IMR-90 (cell line): ENCODE data around the gene GFRA4. TPM values are rescaled to one million over a fixed set of nuclear protein-coding genes. Genes with fewer than 3 reads are reported as not detected.
A peak's percentile ranks its signal among the peaks of the same experiment; 100 is the strongest.

Experiments used
- ATAC-seq: fragments of 200-7000 bp; cut with Tn5 transposase; 2 replicates; pipeline ENCODE4 v1.9.1; 2020; ENCODE audit warnings: low read depth, mild to moderate bottlenecking, moderate library complexity
- BruUV-seq: library from RNA; stranded (reverse); fragments of 400-500 nt; replicated peaks from 2 replicates; lab custom pipeline; 2021; lab: Mats Ljungman, UMichigan
- CTCF ChIA-PET: fragments of 300-600 bp; formaldehyde crosslinking; extraction: SDS; loops from one replicate; lab custom pipeline; 2021; ENCODE audit warnings: antibody characterized with exemption; lab: Yijun Ruan, JAX
- POLR2A ChIA-PET: fragments of 300-600 bp; sonication (Branson Sonifier 250); formaldehyde crosslinking; loops from one replicate; lab custom pipeline; 2022; ENCODE audit warnings: antibody characterized with exemption; ENCODE audit not compliant: unreplicated experiment; lab: Charles Lee
- DNase-seq: peaks from one replicate; pipeline ENCODE4 v3.0.0; 2013
- H2AFZ ChIP-seq: replicated peaks from 2 replicates; pipeline ENCODE3; 2013; ENCODE audit warnings: low read length, mild to moderate bottlenecking; ENCODE audit not compliant: poor library complexity
- H2AK5ac ChIP-seq: 2 replicates; pipeline ENCODE4 v1.6.1; 2013; ENCODE audit warnings: low read depth, low read length, inconsistent platforms
- H2AK9ac ChIP-seq: replicated peaks from 2 replicates; pipeline ENCODE3; 2013; ENCODE audit warnings: mild to moderate bottlenecking, low read depth, low read length, moderate library complexity; ENCODE audit not compliant: poor library complexity
- H2BK120ac ChIP-seq: 2 replicates; pipeline ENCODE4 v1.6.1; 2013; ENCODE audit warnings: low read depth, low read length, inconsistent platforms
- H2BK15ac ChIP-seq: 3 replicates; pipeline ENCODE4 v1.6.1; 2013; ENCODE audit warnings: low read depth, low read length, inconsistent platforms
- H2BK20ac ChIP-seq: 2 replicates; pipeline ENCODE4 v1.6.1; 2013; ENCODE audit warnings: low read depth, mild to moderate bottlenecking, inconsistent platforms, low read length, moderate library complexity
- H2BK5ac ChIP-seq: 2 replicates; pipeline ENCODE4 v1.6.1; 2013; ENCODE audit warnings: mild to moderate bottlenecking, low read depth, low read length, inconsistent platforms; ENCODE audit not compliant: poor library complexity, severe bottlenecking
- H3K14ac ChIP-seq: replicated peaks from 2 replicates; pipeline ENCODE4 v1.6.1; 2013; ENCODE audit warnings: low read depth, low read length, inconsistent platforms
- H3K18ac ChIP-seq: 2 replicates; pipeline ENCODE4 v1.6.1; 2013; ENCODE audit warnings: low read depth, low read length, control low read depth
- H3K23ac ChIP-seq: 2 replicates; pipeline ENCODE4 v1.6.1; 2013; ENCODE audit warnings: low read depth, low read length, inconsistent platforms
- H3K27ac ChIP-seq: 2 replicates; pipeline ENCODE4 v1.5.1; 2013; ENCODE audit warnings: mild to moderate bottlenecking, control low read depth, low read length; ENCODE audit not compliant: insufficient read depth
- H3K27me3 ChIP-seq: 2 replicates; pipeline ENCODE4 v1.6.1; 2013; ENCODE audit warnings: low read length; ENCODE audit not compliant: control insufficient read depth, insufficient read depth
- H3K36me3 ChIP-seq: 2 replicates; pipeline ENCODE4 v1.6.1; 2013; ENCODE audit warnings: low read length, mixed read lengths; ENCODE audit not compliant: control insufficient read depth, insufficient read depth
- H3K4ac ChIP-seq: 2 replicates; pipeline ENCODE4 v1.6.1; 2013; ENCODE audit warnings: low read depth, low read length, inconsistent platforms
- H3K4me1 ChIP-seq: 2 replicates; pipeline ENCODE4 v1.6.1; 2013; ENCODE audit warnings: low read length, mixed read lengths; ENCODE audit not compliant: control insufficient read depth, insufficient read depth
- H3K4me2 ChIP-seq: 2 replicates; pipeline ENCODE4 v1.6.1; 2013; ENCODE audit warnings: low read depth, mild to moderate bottlenecking, control low read depth, low read length, moderate library complexity
- H3K4me3 ChIP-seq: 2 replicates; pipeline ENCODE4 v1.5.1; 2013; ENCODE audit warnings: low read depth, mild to moderate bottlenecking, control low read depth, low read length, moderate library complexity; ENCODE audit not compliant: insufficient read depth
- H3K56ac ChIP-seq: 2 replicates; pipeline ENCODE4 v1.6.1; 2013; ENCODE audit warnings: low read length, inconsistent platforms; ENCODE audit not compliant: insufficient read depth; ENCODE audit errors: extremely low read depth
- H3K79me1 ChIP-seq, 2 experiments: 2 replicates each; pipeline ENCODE4 v1.6.1; 2013; ENCODE audit warnings: low read length in 2 of 2, inconsistent platforms in 1 of 2, low read depth in 1 of 2
- H3K9ac ChIP-seq: 2 replicates; pipeline ENCODE4 v1.6.1; 2013; ENCODE audit warnings: low read depth, low read length, control low read depth
- H3K9me1 ChIP-seq: 2 replicates; pipeline ENCODE4 v1.6.1; 2013; ENCODE audit warnings: low read length, inconsistent platforms; ENCODE audit not compliant: insufficient read depth
- H3K9me3 ChIP-seq: 2 replicates; pipeline ENCODE4 v1.6.1; 2013; ENCODE audit warnings: low read length; ENCODE audit not compliant: control insufficient read depth, insufficient read depth
- H4K20me1 ChIP-seq: 2 replicates; pipeline ENCODE4 v1.6.1; 2013; ENCODE audit warnings: low read length, inconsistent platforms; ENCODE audit not compliant: insufficient read depth
- H4K5ac ChIP-seq: 2 replicates; pipeline ENCODE4 v1.6.1; 2013; ENCODE audit warnings: mild to moderate bottlenecking, low read depth, low read length, control low read depth
- H4K8ac ChIP-seq, 2 experiments: 2 replicates each; pipeline ENCODE4 v1.6.1; 2013; ENCODE audit warnings: low read depth in 2 of 2, low read length in 2 of 2, control low read depth in 1 of 2, inconsistent platforms in 1 of 2
- H4K91ac ChIP-seq: 2 replicates; pipeline ENCODE4 v1.6.1; 2013; ENCODE audit warnings: low read depth, low read length, inconsistent platforms; ENCODE audit not compliant: insufficient read depth
- CHD1 ChIP-seq: IDR thresholded peaks from 2 replicates; pipeline ENCODE4 v1.6.1; 2012; ENCODE audit warnings: low read depth, low read length, improper control_type of control experiment
- NFE2L2 ChIP-seq: fragments of 150-350 bp; IDR thresholded peaks from 2 replicates; pipeline ENCODE4 v1.6.1; 2016; ENCODE audit warnings: low read depth, mild to moderate bottlenecking, low read length
- SMC3 ChIP-seq: fragments of 150-350 bp; IDR thresholded peaks from 2 replicates; pipeline ENCODE4 v1.6.1; 2016; ENCODE audit warnings: low read depth, mild to moderate bottlenecking, antibody characterized with exemption, low read length, moderate library complexity
- USF2 ChIP-seq: fragments of 150-350 bp; IDR thresholded peaks from 2 replicates; pipeline ENCODE4 v1.6.1; 2017; ENCODE audit warnings: mild to moderate bottlenecking, antibody characterized with exemption, low read length, low read depth
- WGBS, 2 experiments: methylation state at CpG; one replicate each; pipeline versions ENCODE4 v1.1.5 to v1.1.7; 2013; ENCODE audit warnings: missing lambda C conversion rate in 2 of 2; ENCODE audit not compliant: insufficient read length in 1 of 2; ENCODE audit errors: extremely low coverage in 2 of 2; 5-methylcytosine and 5-hydroxymethylcytosine counted together
- dilution Hi-C: fragments of 300-500 bp; cut with HindIII; formaldehyde crosslinking; loops from one replicate; pipeline ENCODE4 v1.14.3; 2018; ENCODE audit warnings: low sequenced_read_pairs; ENCODE audit not compliant: unreplicated experiment
- in situ Hi-C: fragments of 300-500 bp; cut with MboI; formaldehyde crosslinking; loops from 3 replicates; pipeline ENCODE4 v1.14.3; 2019; ENCODE audit warnings: low sequenced_read_pairs, inconsistent platforms, mixed read lengths
- intact Hi-C: fragments of 100-400 bp; cut with micrococcal nuclease; formaldehyde crosslinking; loops from 2 replicates; pipeline ENCODE4 v1.10.0; 2022
- polyA plus RNA-seq, 3 experiments: library from polyadenylated mRNA; depleted of rRNA; stranded (reverse); fragments of >200 nt; gene quantifications; 2 replicates each; pipeline ENCODE4 v1.2.3, GENCODE V29; 2012; ENCODE audit warnings: low replicate concordance in 1 of 3
- total RNA-seq: library from RNA; depleted of rRNA; stranded (reverse); fragments of >200 nt; gene quantifications from 2 replicates; pipeline ENCODE4 v1.2.3, GENCODE V29; 2012

The GFRA4 gene
- total and polyA plus RNA-seq, 2 of the 4 experiments (the other 2 are of a cell fraction), result not detected

DNA sequence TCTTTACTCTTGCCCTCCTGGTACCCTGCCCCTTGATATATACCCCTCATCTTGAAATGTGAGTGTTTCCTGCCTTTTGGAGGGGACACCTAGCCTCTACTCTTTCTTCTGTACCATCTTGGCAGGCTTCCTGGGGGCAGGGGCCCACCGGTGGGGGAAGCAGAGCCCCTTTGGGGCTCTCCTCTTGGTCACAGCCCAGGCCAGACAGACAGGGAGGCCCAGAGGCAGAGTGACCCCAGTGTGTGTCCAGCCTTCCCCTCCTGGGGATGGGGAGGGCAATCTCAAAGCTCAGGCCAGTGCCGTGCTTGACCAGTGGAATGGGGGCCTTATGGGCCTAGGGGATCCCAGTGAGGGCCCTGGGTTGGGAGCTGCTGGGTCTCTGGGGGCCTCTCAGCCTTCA, 15.0 kb upstream of the GFRA4 start (continued):
- no peak for TF ChIP-seq NFE2L2
- no peak for TF ChIP-seq SMC3

DNA sequence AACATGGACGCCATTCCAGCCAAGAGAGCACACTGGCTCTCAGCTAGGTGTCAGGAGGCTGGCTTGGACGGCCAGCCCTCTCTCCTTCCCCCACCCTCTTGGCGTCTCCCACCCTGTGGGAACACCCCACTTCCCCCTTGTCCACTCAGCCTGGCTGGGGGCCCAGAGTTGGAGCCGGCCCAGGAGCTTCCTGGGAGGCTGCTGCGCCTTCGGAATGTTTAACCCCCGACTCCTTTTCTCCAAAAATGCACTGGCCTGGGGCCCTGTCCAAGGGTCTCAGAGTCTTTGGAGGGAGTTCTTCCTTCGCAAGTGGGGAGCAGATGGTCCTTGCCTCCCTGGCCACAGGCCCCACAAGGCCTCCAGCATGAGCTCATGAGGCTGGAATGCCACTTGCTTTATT, 14.5 kb upstream of the GFRA4 start:
- H3K23ac ChIP-seq, result no peak overlapping the region
- H3K56ac ChIP-seq, result no peak overlapping the region
- no peak overlapping the region for H3K4me2 ChIP-seq
- ChIA-PET POLR2A (no interaction called here), CTCF (interaction anchor here (2.9 kb wide), 1 partner anchor 33 kb away, joined by 19 read pairs; no protein-coding TSS in a partner anchor)
- no peak overlapping the region for H4K8ac ChIP-seq
- TF ChIP-seq USF2, result no peak
- no peak for TF ChIP-seq CHD1
- H2BK20ac ChIP-seq, result no peak overlapping the region
- no peaks in the 10 kb centered on the region for H4K20me1 ChIP-seq
- H2AFZ ChIP-seq, result peak overlapping the region; percentile 28
- in situ Hi-C loops (no loop called here), dilution Hi-C loops (no loop called here), intact Hi-C loops (loop anchor here (5.0 to 10.0 kb wide), 2 partner anchors 90 to 407 kb away; partner anchors contain the start of gene ADISSP)
- 65% methylated on average over 2 of the region's 8 CpGs; no CpG with 5 or more reads in 1 of the 2 experiments for WGBS, 2 experiments
- H2AK9ac ChIP-seq, result peak overlapping the region; percentile 37
- no peak overlapping the region for H2AK5ac ChIP-seq
- no peak overlapping the region for H3K9ac ChIP-seq
- no peak overlapping the region for H2BK120ac ChIP-seq
- no peak overlapping the region for H3K27ac ChIP-seq
- H3K4me3 ChIP-seq, result no peak overlapping the region
- BruUV-seq, result no TSS peak
- no peak overlapping the region for H3K4ac ChIP-seq
- peaks cover 19% of the 10 kb centered on the region for H3K4me1 ChIP-seq
- no peaks in the 10 kb centered on the region for H3K36me3 ChIP-seq
- no peak overlapping the region for H3K14ac ChIP-seq
- no peaks in the 10 kb centered on the region for H3K79me1 ChIP-seq
- DNase-seq, result peak; percentile 13
- H3K9me1 ChIP-seq, result no peaks in the 10 kb centered on the region
- H3K27me3 ChIP-seq, result peaks cover 36% of the 10 kb centered on the region
- H3K9me3 ChIP-seq, result no peaks in the 10 kb centered on the region
- no peak for ATAC-seq
- H4K91ac ChIP-seq, result no peak overlapping the region
- H2BK5ac ChIP-seq, result no peak overlapping the region
- H4K5ac ChIP-seq, result no peak overlapping the region
- H3K18ac ChIP-seq, result no peak overlapping the region
- H2BK15ac ChIP-seq, result no peak overlapping the region
